Effector memory CD4-positive, alpha-beta T cell (primary cell): Measurements from ENCODE around the gene LYZL2.
"Not testable (repeated sequence)": the region's sequence is repeated elsewhere in the genome, so short reads cannot be mapped to it uniquely, and the experiment has no call there.

Source experiments
- DNase-seq, 3 donors: peaks; one replicate each; pipeline ENCODE4 v3.0.0-alpha.2; 2020
- H3K27ac ChIP-seq: 2 replicates; pipeline ENCODE4 v1.7.0; 2013; ENCODE audit warnings: mild to moderate bottlenecking, low read length, moderate library complexity; ENCODE audit not compliant: insufficient read depth, poor library complexity, severe bottlenecking
- H3K27me3 ChIP-seq: replicated peaks from 2 replicates; pipeline ENCODE4 v1.7.0; 2013; ENCODE audit warnings: mild to moderate bottlenecking, low read length; ENCODE audit not compliant: insufficient read depth, control insufficient read depth, poor library complexity, severe bottlenecking
- H3K36me3 ChIP-seq: 2 replicates; pipeline ENCODE4 v1.7.0; 2013; ENCODE audit warnings: mild to moderate bottlenecking, low read length, moderate library complexity; ENCODE audit not compliant: control insufficient read depth, insufficient read depth
- H3K4me1 ChIP-seq: 2 replicates; pipeline ENCODE4 v1.7.0; 2013; ENCODE audit warnings: low read length, mild to moderate bottlenecking; ENCODE audit not compliant: control insufficient read depth, insufficient read depth, poor library complexity, severe bottlenecking
- H3K4me3 ChIP-seq: 2 replicates; pipeline ENCODE4 v1.7.0; 2013; ENCODE audit warnings: low read length, low read depth, mild to moderate bottlenecking; ENCODE audit not compliant: insufficient read depth, poor library complexity, severe bottlenecking
- H3K9me3 ChIP-seq: 2 replicates; pipeline ENCODE4 v1.7.0; 2013; ENCODE audit warnings: mild to moderate bottlenecking, low read length, moderate library complexity; ENCODE audit not compliant: control insufficient read depth
- total RNA-seq, 3 donors: gene quantifications; one replicate each; lab custom pipeline; 2026; lab: John Stamatoyannopoulos, UW

Gene LYZL2
- 0 reads per million in 3 donors for total RNA-seq

- H3K4me1 ChIP-seq = no peaks in the 10 kb centered on the region
- H3K4me3 ChIP-seq = no peak within 1 kb of the TSS
- no peaks in the 10 kb centered on the region for H3K36me3 ChIP-seq
- H3K27ac ChIP-seq = no peak within 1 kb of the TSS
- no peaks in the 10 kb centered on the region for H3K27me3 ChIP-seq
- no peak for DNase-seq
- no peaks in the 10 kb centered on the region for H3K9me3 ChIP-seq
Observed at GRCh38 chr10:30629653-30630052, at the start of gene LYZL2. TSS of gene LYZL2 (minus strand) at chr10:30629753. CDS start at chr10:30626915, 2,838 bp downstream.

DNA sequence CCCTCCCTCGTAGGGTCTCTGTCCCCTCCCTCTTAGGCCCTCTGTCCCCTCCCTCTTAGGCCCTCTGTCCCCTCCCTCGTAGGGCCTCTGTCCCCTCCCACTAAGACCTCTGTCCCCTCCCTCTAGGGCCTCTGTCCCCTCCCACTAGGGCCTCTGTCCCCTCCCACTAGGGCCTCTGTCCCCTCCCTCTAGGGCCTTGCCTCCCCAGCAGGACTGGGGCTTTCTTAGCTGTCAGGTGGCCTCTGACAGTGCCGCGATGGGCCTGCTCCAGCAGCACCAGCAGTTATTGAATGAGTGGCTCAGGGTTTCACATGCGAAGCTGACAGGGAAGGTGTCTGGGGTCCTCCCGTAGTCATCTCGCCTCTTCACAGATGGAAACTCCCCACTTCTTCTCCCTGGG lies 48.1 kb upstream of the LYZL2 start:
- H3K27me3 ChIP-seq, H3K4me3 ChIP-seq, DNase-seq, H3K36me3 ChIP-seq, H3K4me1 ChIP-seq, H3K9me3 ChIP-seq, H3K27ac ChIP-seq: not testable (repeated sequence)

DNA sequence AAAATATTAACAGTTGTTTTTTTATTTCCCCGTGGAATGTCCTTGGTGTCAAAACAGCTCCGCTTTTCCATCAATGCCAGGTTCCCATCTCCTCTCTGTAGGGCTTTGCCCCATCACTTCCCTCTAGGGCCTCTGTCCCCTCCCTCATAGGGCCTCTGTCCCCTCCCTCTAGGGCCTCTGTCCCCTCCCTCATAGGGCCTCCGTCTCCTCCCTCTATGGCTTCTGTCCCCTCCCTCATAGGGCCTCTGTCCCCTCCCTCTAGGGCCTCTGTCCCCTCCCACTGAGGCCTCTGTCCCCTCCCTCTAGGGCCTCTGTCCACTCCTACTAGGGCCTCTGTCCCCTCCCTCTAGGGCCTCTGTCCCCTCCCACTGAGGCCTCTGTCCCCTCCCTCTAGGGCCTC lies 47.6 kb upstream of the LYZL2 start:
- H3K4me1 ChIP-seq, H3K36me3 ChIP-seq, H3K4me3 ChIP-seq, H3K9me3 ChIP-seq, H3K27me3 ChIP-seq, DNase-seq, H3K27ac ChIP-seq: not testable (repeated sequence)

- H3K4me1 ChIP-seq = no peaks in the 10 kb centered on the region
- H3K27me3 ChIP-seq = no peaks in the 10 kb centered on the region
- no peak overlapping the region for H3K4me3 ChIP-seq
- DNase-seq = no peak
- H3K9me3 ChIP-seq = no peaks in the 10 kb centered on the region
- H3K27ac ChIP-seq = no peak overlapping the region
- no peaks in the 10 kb centered on the region for H3K36me3 ChIP-seq
Observed at GRCh38 chr10:30675791-30676718, 46.5 kb upstream of the LYZL2 start.

- Histone ChIP-seq H3K9me3 (no peaks in the 10 kb centered on the region), H3K4me3 (no peak overlapping the region), H3K27ac (no peak overlapping the region), H3K36me3 (no peaks in the 10 kb centered on the region), H3K27me3 (no peaks in the 10 kb centered on the region), H3K4me1 (no peaks in the 10 kb centered on the region)
- no peak for DNase-seq
Observed at GRCh38 chr10:30674796-30675195, 45.2 kb upstream of the LYZL2 start.

GRCh38 chr10:30673262-30673661 lies 43.7 kb upstream of the LYZL2 start:
- not testable (repeated sequence) for H3K36me3 ChIP-seq, DNase-seq, H3K4me3 ChIP-seq, H3K4me1 ChIP-seq, H3K9me3 ChIP-seq, H3K27me3 ChIP-seq, H3K27ac ChIP-seq

DNA sequence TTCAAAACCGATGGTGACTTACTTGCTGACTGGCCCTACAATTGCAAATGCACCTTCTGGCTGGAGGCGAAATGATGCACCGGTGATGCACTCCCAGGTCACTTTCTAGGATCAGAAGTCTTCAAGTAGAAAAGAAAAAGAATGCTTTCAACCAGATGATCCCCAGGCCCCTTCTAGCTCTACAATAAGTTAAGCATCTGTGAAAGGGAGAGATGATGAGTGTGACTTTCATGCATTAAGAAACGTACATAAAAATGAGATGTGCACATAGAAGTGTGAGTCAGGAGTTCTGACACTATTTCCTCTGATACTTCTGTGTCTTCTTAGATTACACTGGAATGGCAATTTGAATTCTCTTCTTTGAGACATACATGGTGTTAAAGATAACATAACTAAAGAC lies 42.8 kb upstream of the LYZL2 start:
- H3K36me3 ChIP-seq, H3K4me1 ChIP-seq, DNase-seq, H3K27me3 ChIP-seq, H3K4me3 ChIP-seq, H3K9me3 ChIP-seq, H3K27ac ChIP-seq: not testable (repeated sequence)

- H3K27me3 ChIP-seq = no peaks in the 10 kb centered on the region
- H3K4me1 ChIP-seq = no peaks in the 10 kb centered on the region
- H3K36me3 ChIP-seq = no peaks in the 10 kb centered on the region
- H3K9me3 ChIP-seq = no peaks in the 10 kb centered on the region
- DNase-seq = no peak
- no peak overlapping the region for H3K4me3 ChIP-seq
- no peak overlapping the region for H3K27ac ChIP-seq
Observed at GRCh38 chr10:30671026-30671616, 41.6 kb upstream of the LYZL2 start.

- H3K4me1 ChIP-seq, H3K4me3 ChIP-seq, DNase-seq, H3K27ac ChIP-seq, H3K27me3 ChIP-seq, H3K36me3 ChIP-seq, H3K9me3 ChIP-seq: not testable (repeated sequence)
Observed at GRCh38 chr10:30667982-30668381, 38.4 kb upstream of the LYZL2 start.

DNA sequence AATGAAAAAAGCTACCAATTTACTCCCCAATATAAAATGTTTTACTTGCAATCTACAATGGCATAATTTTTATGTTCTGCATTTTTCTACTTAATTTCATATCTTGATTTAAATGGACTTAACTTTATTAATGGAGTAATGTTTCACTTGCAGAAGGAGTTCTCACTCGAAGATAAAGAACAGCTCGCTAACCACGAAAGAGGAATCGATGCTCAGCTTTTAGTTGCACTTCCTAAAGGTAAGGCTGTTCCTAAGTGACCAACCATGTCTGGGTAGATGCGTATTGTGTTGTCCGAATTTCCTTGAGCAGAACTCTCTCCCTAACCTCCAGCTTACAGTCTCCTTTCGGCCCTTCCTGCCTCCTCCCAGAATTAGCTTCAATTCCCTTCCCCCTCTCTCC lies 33.9 kb upstream of the LYZL2 start:
- DNase-seq, H3K27ac ChIP-seq, H3K36me3 ChIP-seq, H3K9me3 ChIP-seq, H3K27me3 ChIP-seq, H3K4me3 ChIP-seq, H3K4me1 ChIP-seq: not testable (repeated sequence)
